H9 (cell line): ENCODE measurements around the gene ELOVL2. TPM values are rescaled to one million over a fixed set of nuclear protein-coding genes. Genes with fewer than 3 reads are reported as not detected.

Source experiments
- DNase-seq: peaks from one replicate; pipeline ENCODE4 v3.0.0-alpha.2; 2017
- H2AFZ ChIP-seq: one replicate; pipeline ENCODE4 v1.6.1; 2013; ENCODE audit warnings: mild to moderate bottlenecking, low read length, control low read depth, moderate library complexity
- H2AK5ac ChIP-seq: 2 replicates; pipeline ENCODE4 v1.6.1; 2013; ENCODE audit warnings: low read length, control low read depth, mixed read lengths; ENCODE audit not compliant: insufficient read length
- H2BK120ac ChIP-seq: one replicate; pipeline ENCODE4 v1.6.1; 2013; ENCODE audit warnings: low read depth, mild to moderate bottlenecking, low read length, control low read depth, inconsistent platforms; ENCODE audit not compliant: poor library complexity, severe bottlenecking
- H2BK12ac ChIP-seq: 2 replicates; pipeline ENCODE4 v1.6.1; 2013; ENCODE audit warnings: low read length, control low read depth, mixed read lengths, low read depth; ENCODE audit not compliant: insufficient read length
- H2BK15ac ChIP-seq: 2 replicates; pipeline ENCODE4 v1.6.1; 2013; ENCODE audit warnings: low read depth, low read length, control low read depth
- H2BK20ac ChIP-seq: one replicate; pipeline ENCODE4 v1.6.1; 2013; ENCODE audit warnings: low read depth, mild to moderate bottlenecking, low read length, control low read depth, inconsistent platforms; ENCODE audit not compliant: poor library complexity, severe bottlenecking
- H2BK5ac ChIP-seq: 2 replicates; pipeline ENCODE4 v1.6.1; 2013; ENCODE audit warnings: low read length, control low read depth, mixed read lengths; ENCODE audit not compliant: insufficient read length
- H3K14ac ChIP-seq: 2 replicates; pipeline ENCODE4 v1.6.1; 2013; ENCODE audit warnings: low read length, control low read depth; ENCODE audit not compliant: insufficient read depth
- H3K18ac ChIP-seq: 2 replicates; pipeline ENCODE4 v1.6.1; 2013; ENCODE audit warnings: low read depth, mild to moderate bottlenecking, mixed read lengths, low read length, control low read depth; ENCODE audit not compliant: insufficient read length
- H3K23ac ChIP-seq: 2 replicates; pipeline ENCODE4 v1.6.1; 2013; ENCODE audit warnings: low read length, control low read depth, mixed read lengths, low read depth; ENCODE audit not compliant: insufficient read length
- H3K23me2 ChIP-seq: 2 replicates; pipeline ENCODE4 v1.6.1; 2013; ENCODE audit warnings: low read depth, mild to moderate bottlenecking, mixed read lengths, low read length, control low read depth; ENCODE audit not compliant: insufficient read length, poor library complexity, severe bottlenecking
- H3K27ac ChIP-seq: 2 replicates; pipeline ENCODE4 v1.5.1; 2013; ENCODE audit warnings: low read length, control low read depth, mixed read lengths, low read depth; ENCODE audit not compliant: insufficient read length
- H3K27me3 ChIP-seq: 2 replicates; pipeline ENCODE4 v1.6.1; 2013; ENCODE audit warnings: low read length, control low read depth, inconsistent platforms; ENCODE audit not compliant: insufficient read depth
- H3K4ac ChIP-seq: 2 replicates; pipeline ENCODE4 v1.6.1; 2013; ENCODE audit warnings: low read depth, mild to moderate bottlenecking, control low read depth, inconsistent platforms, low read length, moderate library complexity
- H3K4me1 ChIP-seq: 2 replicates; pipeline ENCODE4 v1.6.1; 2013; ENCODE audit warnings: low read length, control low read depth, inconsistent platforms; ENCODE audit not compliant: insufficient read depth
- H3K4me2 ChIP-seq: 2 replicates; pipeline ENCODE4 v1.6.1; 2013; ENCODE audit warnings: low read length, control low read depth, mixed read lengths; ENCODE audit not compliant: insufficient read length, insufficient read depth
- H3K56ac ChIP-seq: 2 replicates; pipeline ENCODE4 v1.6.1; 2013; ENCODE audit warnings: low read depth, mild to moderate bottlenecking, mixed read lengths, low read length, control low read depth; ENCODE audit not compliant: insufficient read length
- H3K79me1 ChIP-seq: 2 replicates; pipeline ENCODE4 v1.6.1; 2013; ENCODE audit warnings: low read depth, mild to moderate bottlenecking, moderate library complexity, low read length, control low read depth, inconsistent platforms; ENCODE audit not compliant: insufficient read depth, poor library complexity, severe bottlenecking
- H3K79me2 ChIP-seq: 2 replicates; pipeline ENCODE4 v1.6.1; 2013; ENCODE audit warnings: low read length, control low read depth, inconsistent platforms; ENCODE audit not compliant: insufficient read depth
- H3K9ac ChIP-seq: 2 replicates; pipeline ENCODE4 v1.6.1; 2013; ENCODE audit warnings: low read length, control low read depth, mixed read lengths; ENCODE audit not compliant: insufficient read length; ENCODE audit errors: extremely low read depth
- H3K9me3 ChIP-seq: one replicate; pipeline ENCODE4 v1.6.1; 2013; ENCODE audit warnings: low read depth, low read length, inconsistent platforms; ENCODE audit not compliant: control insufficient read depth
- H3T11ph ChIP-seq: one replicate; pipeline ENCODE4 v1.6.1; 2013; ENCODE audit warnings: mild to moderate bottlenecking, low read length, control low read depth, inconsistent platforms
- H4K20me1 ChIP-seq: one replicate; pipeline ENCODE4 v1.6.1; 2013; ENCODE audit not compliant: control insufficient read depth, insufficient read length, insufficient read depth
- H4K5ac ChIP-seq: 2 replicates; pipeline ENCODE4 v1.6.1; 2013; ENCODE audit warnings: low read depth, mild to moderate bottlenecking, mixed read lengths, low read length, control low read depth; ENCODE audit not compliant: insufficient read length
- H4K8ac ChIP-seq: replicated peaks from 2 replicates; pipeline ENCODE4 v1.6.1; 2013; ENCODE audit warnings: low read length, control low read depth, mixed read lengths, low read depth; ENCODE audit not compliant: insufficient read length
- H4K91ac ChIP-seq: 2 replicates; pipeline ENCODE4 v1.6.1; 2013; ENCODE audit warnings: low read depth, mild to moderate bottlenecking, moderate library complexity, mixed read lengths, low read length, control low read depth; ENCODE audit not compliant: insufficient read length
- H3K27ac Mint-ChIP-seq, 3 experiments: 2 replicates in 2 of 3; 3 replicates in 1 of 3; pipeline ENCODE4 v1.8.0; 2020 to 2021; ENCODE audit warnings: mixed read lengths in 3 of 3, mild to moderate bottlenecking in 1 of 3, moderate library complexity in 1 of 3
- H3K27me3 Mint-ChIP-seq: 2 replicates; pipeline ENCODE4 v1.8.0; 2021; ENCODE audit warnings: low read depth, mild to moderate bottlenecking, moderate library complexity, mixed read lengths
- H3K36me3 Mint-ChIP-seq, 3 experiments: 2 replicates in 2 of 3; 3 replicates in 1 of 3; pipeline ENCODE4 v1.8.0; 2020 to 2021; ENCODE audit warnings: low read depth in 3 of 3, mixed read lengths in 3 of 3; ENCODE audit not compliant: insufficient read depth in 1 of 3
- H3K4me1 Mint-ChIP-seq, 2 experiments: 2 replicates each; pipeline ENCODE4 v1.8.0; 2020; ENCODE audit warnings: mixed read lengths in 2 of 2
- H3K4me3 Mint-ChIP-seq, 2 experiments: 2 replicates in 1 of 2; 3 replicates in 1 of 2; pipeline ENCODE4 v1.8.0; 2020 to 2021; ENCODE audit warnings: mild to moderate bottlenecking in 2 of 2, mixed read lengths in 2 of 2, moderate library complexity in 1 of 2
- H3K9me3 Mint-ChIP-seq, 2 experiments: 2 replicates in 1 of 2; 3 replicates in 1 of 2; pipeline ENCODE4 v1.8.0; 2020; ENCODE audit warnings: mild to moderate bottlenecking in 2 of 2, mixed read lengths in 2 of 2, moderate library complexity in 1 of 2
- CTCF ChIP-seq: fragments of 200-600 bp; sonication (generic); conservative IDR thresholded peaks from 3 replicates; pipeline ENCODE4 v1.8.0; 2021; ENCODE audit warnings: antibody characterized with exemption, mild to moderate bottlenecking
- WGBS: extraction: QIAGEN DNeasy Blood & Tissue Kit; methylation state at CpG from one replicate; pipeline ENCODE4 v1.1.7; 2013; ENCODE audit warnings: missing lambda C conversion rate, low lambda C conversion rate, mixed read lengths; ENCODE audit not compliant: insufficient read length; ENCODE audit errors: extremely low coverage; 5-methylcytosine and 5-hydroxymethylcytosine counted together
- total RNA-seq: library from RNA; stranded (reverse); gene quantifications from 2 replicates; pipeline ENCODE4 v1.2.1, GENCODE V29; 2021

ELOVL2 gene
- total RNA-seq, 1 experiment from 2014 or later, result 0.57 TPM

DNA sequence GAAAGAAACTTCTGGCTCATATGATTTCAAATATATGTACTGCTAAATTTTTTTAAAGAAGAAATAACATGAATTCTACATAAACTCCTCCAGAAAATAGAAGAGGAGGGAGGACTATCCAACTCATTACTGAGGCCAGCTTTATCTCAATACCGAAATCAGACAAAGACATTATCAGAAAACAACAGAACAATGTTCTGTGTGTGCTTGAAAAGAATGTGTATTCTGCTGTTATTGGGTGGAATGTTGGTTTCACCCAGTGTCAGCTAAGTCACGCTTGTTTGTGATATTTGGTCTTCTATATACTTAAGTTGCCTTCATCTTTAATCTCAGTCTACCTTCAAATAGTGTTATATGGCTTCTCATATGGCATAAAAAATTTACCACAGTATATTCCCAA is 18.6 kb upstream of the ELOVL2 start:
- Histone ChIP-seq H3K14ac (no peak overlapping the region), H3K56ac (no peak overlapping the region), H3K4me2 (no peak overlapping the region), H3K27me3 (no peaks in the 10 kb centered on the region), H3K23ac (no peak overlapping the region), H2BK12ac (no peak overlapping the region), H3K79me2 (no peaks in the 10 kb centered on the region), H3K9me3 (no peaks in the 10 kb centered on the region), H4K20me1 (no peaks in the 10 kb centered on the region), H4K5ac (no peak overlapping the region), H3K18ac (no peak overlapping the region), H3T11ph (no peak overlapping the region), H2AFZ (no peak overlapping the region), H3K9ac (no peak overlapping the region), H4K8ac (no peak overlapping the region), H3K4me1 (no peaks in the 10 kb centered on the region; the same call in 1 of the 2 replicates), H3K4ac (no peak overlapping the region), H2BK20ac (no peak overlapping the region), H3K27ac (no peak overlapping the region), H2AK5ac (no peak overlapping the region), H4K91ac (no peak overlapping the region), H2BK15ac (no peak overlapping the region), H2BK120ac (no peak overlapping the region), H3K23me2 (no peaks in the 10 kb centered on the region), H2BK5ac (no peak overlapping the region), H3K79me1 (no peaks in the 10 kb centered on the region)
- Mint-ChIP-seq H3K27ac (no peak overlapping the region), H3K4me1 (peaks cover 4 to 8% of the 10 kb centered on the region in 2 experiments; a peak in 3 of 4 replicates), H3K9me3 (no peaks in the 10 kb centered on the region), H3K27me3 (no peaks in the 10 kb centered on the region; the same call in 1 of the 2 replicates), H3K4me3 (no peak overlapping the region), H3K36me3 (no peaks in the 10 kb centered on the region)
- DNase-seq, result no peak
- no CpG with 5 or more reads among the region's 2 CpGs for WGBS
- TF ChIP-seq CTCF, result no peak
